Adrenal gland (tissue), 12 donors: ENCODE measurements around the gene HDLBP. TPM values are rescaled to one million over a fixed set of nuclear protein-coding genes. Genes with fewer than 3 reads are reported as not detected.
A peak's percentile ranks its signal among the peaks of the same experiment; 100 is the strongest.

Experiments
- DNase-seq, 7 donors: peaks; one replicate each; pipeline ENCODE4 v3.0.0-alpha.2; 2019 to 2020
- H3K27ac ChIP-seq, 5 donors: fragments of 200-600 bp; sonication (generic) in 4 of 5; 1 replicate in 3 of 5; 2 replicates in 2 of 5; pipeline versions ENCODE4 v1.5.1 to v1.8.0; 2016 to 2020; ENCODE audit warnings: mild to moderate bottlenecking in 1 of 5
- H3K27me3 ChIP-seq: fragments of 200-600 bp; 2 replicates; pipeline ENCODE4 v1.8.0; 2021
- H3K36me3 ChIP-seq, 2 donors: fragments of 200-600 bp; replicated peaks in 1 of 2; 1 replicate in 1 of 2; 2 replicates in 1 of 2; pipeline versions ENCODE4 v1.5.1 to v1.8.0; 2018 to 2022
- H3K4me1 ChIP-seq, 2 donors: fragments of 200-600 bp; replicated peaks in 1 of 2; 1 replicate in 1 of 2; 2 replicates in 1 of 2; pipeline versions ENCODE4 v1.5.1 to v1.8.0; 2018 to 2021
- H3K4me3 ChIP-seq, 4 donors: fragments of 200-600 bp; sonication (generic) in 3 of 4; one replicate each; pipeline ENCODE4 v1.5.1; 2016 to 2018
- H3K9me3 ChIP-seq, 3 donors: fragments of 200-600 bp; sonication (generic) in 1 of 3; replicated peaks in 1 of 3; 1 replicate in 2 of 3; 2 replicates in 1 of 3; pipeline versions ENCODE4 v1.5.1 to v1.8.0; 2016 to 2021
- POLR2A ChIP-seq, 2 donors: fragments of 450-650 bp; IDR thresholded peaks; one replicate each; pipeline ENCODE4 v1.6.1; 2017; ENCODE audit warnings: antibody characterized with exemption in 2 of 2, mild to moderate bottlenecking in 2 of 2, moderate library complexity in 1 of 2
- WGBS, 4 donors: extraction: QIAGEN DNeasy Blood & Tissue Kit in 2 of 4; methylation state at CpG; one replicate each; pipeline versions ENCODE4 v1.1.5 to v1.1.7; 2013 to 2017; 5-methylcytosine and 5-hydroxymethylcytosine counted together
- intact Hi-C, 2 donors: fragments of 100-400 bp; cut with DNase I; formaldehyde crosslinking; loops; one replicate each; pipeline versions ENCODE4 v1.14.1 to v1.15.0; 2022 to 2023
- polyA plus RNA-seq, 3 donors: library from polyadenylated mRNA; stranded (reverse); fragments of 200-250 nt in 2 of 3; fragments of 350-450 nt in 1 of 3; fragmentation: Illumina TruSeq in 1 of 3; extraction: RNeasy Lipid Tissue Mini Kit (QIAGEN cat#74804) in 1 of 3; gene quantifications; one replicate each; pipeline ENCODE4 v1.2.3, GENCODE V29; 2013 to 2014
- total RNA-seq, 9 donors: library from RNA; depleted of rRNA in 4 of 9; stranded (reverse); fragments of >200 nt in 4 of 9; fragments of 120-200 nt in 1 of 9; fragmentation: NEBNext Ultra II Directional in 1 of 9; extraction: Animal tissue kit (Norgen Biotek cat#: 25700) in 1 of 9; gene quantifications; one replicate each; pipeline versions ENCODE4 v1.1.0 to v1.2.4, GENCODE V29; 2013 to 2023
- TF ChIP-seq, protein P1 (sequence below), 6 experiments: fragments of 450-650 bp in 4 of 6; fragments of 200-600 bp in 2 of 6; sonication (generic) in 1 of 6; IDR thresholded peaks; 1 replicate in 5 of 6; 2 replicates in 1 of 6; pipeline versions ENCODE4 v1.5.1 to v1.8.0; 2016 to 2021; ENCODE audit warnings: antibody characterized with exemption in 6 of 6, mild to moderate bottlenecking in 2 of 6, moderate library complexity in 1 of 6
- donor health status: healthy with polysubstance abuse.
- donor health status: Bipolar disorder and iron deficiency.
- donor health status: DM: yes; HTN: yes; CAD: no.
- donor health status: DM: no; HTN: no; CAD: no.
- donor health status: DM: no; HTN: no; CAD: no.
- donor health status: DM: yes; HTN: yes; CAD: no.

HDLBP gene
- total and polyA plus RNA-seq, 12 donors: 295 to 880 (median 454) TPM

DNA sequence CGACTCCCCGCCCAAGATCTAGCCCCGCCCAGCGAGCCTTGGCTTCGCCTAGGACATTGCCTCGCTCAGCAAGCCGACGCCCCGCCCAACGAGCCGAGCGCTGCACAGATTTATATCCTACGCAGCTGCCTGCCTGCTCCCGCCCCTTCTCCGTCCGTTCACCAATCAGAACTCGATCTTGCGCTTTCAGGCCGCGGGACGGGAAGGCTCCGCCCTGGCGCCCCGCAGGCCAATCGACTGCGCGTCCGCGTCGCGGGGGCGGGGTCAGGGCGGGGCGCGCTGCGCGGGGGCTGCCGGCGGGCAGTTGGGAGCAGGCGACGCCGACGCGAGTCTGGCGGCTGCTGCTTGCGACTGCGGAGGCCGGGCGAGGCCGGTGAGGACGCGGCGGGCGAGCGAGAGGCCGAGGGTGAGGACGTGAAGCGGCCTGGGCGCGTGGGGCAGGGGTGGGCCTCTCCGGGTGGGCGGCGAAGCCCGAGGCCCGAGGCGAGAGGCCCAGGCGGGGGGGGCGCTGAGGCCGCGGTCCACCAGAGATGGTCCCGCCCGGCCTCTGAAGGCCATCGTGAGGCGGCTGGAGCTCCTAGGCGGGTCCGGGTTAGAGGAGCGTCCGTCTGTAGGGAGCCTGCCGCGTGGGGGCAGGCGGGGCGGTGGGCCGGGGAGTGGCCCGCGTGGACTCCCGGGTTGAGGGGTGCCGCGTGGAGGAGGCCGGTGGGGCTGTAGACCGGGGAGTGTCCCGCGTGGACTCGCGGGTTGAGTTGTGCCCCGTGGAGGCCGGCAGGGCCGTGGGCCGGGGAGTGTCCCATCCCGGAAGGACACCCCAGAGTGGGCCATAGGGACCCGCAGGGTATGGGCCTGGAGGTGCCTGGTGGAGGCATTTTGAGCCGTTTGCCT, 40.8 kb upstream of the HDLBP start, which contains the start of gene FARP2:
TSS of gene FARP2 (plus strand) at position 303 of the 888 bp plus-strand sequence. CDS start 16,823 bp downstream, outside the sequence.
- peak within 1 kb of the TSS in 4 of 5 donors; percentile 80 to 97 (median 86) for H3K27ac ChIP-seq
- H3K9me3 ChIP-seq: no peaks in the 10 kb centered on the region
- intact Hi-C loops: no loop called here
- peaks cover 0 to 25% of the 10 kb centered on the region in 2 donors for H3K36me3 ChIP-seq
- WGBS, 4 donors: 0 to 2% (median 1%) methylated on average over 11 to 101 of the region's 101 CpGs
- peaks cover 20 to 26% of the 10 kb centered on the region in 2 donors for H3K4me1 ChIP-seq
- H3K27me3 ChIP-seq: no peaks in the 10 kb centered on the region
- peak; percentile 100 for DNase-seq
- TF ChIP-seq POLR2A (IDR thresholded peaks at IDR 0.05): peak; percentile 89 to 90
- TF ChIP-seq, protein P1, sequence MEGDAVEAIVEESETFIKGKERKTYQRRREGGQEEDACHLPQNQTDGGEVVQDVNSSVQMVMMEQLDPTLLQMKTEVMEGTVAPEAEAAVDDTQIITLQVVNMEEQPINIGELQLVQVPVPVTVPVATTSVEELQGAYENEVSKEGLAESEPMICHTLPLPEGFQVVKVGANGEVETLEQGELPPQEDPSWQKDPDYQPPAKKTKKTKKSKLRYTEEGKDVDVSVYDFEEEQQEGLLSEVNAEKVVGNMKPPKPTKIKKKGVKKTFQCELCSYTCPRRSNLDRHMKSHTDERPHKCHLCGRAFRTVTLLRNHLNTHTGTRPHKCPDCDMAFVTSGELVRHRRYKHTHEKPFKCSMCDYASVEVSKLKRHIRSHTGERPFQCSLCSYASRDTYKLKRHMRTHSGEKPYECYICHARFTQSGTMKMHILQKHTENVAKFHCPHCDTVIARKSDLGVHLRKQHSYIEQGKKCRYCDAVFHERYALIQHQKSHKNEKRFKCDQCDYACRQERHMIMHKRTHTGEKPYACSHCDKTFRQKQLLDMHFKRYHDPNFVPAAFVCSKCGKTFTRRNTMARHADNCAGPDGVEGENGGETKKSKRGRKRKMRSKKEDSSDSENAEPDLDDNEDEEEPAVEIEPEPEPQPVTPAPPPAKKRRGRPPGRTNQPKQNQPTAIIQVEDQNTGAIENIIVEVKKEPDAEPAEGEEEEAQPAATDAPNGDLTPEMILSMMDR (IDR thresholded peaks at IDR 0.05): peak in 1 of 6 experiments; percentile 13
- H3K4me3 ChIP-seq: peak within 1 kb of the TSS in 3 of 4 donors; percentile 23 to 63 (median 44)

DNA sequence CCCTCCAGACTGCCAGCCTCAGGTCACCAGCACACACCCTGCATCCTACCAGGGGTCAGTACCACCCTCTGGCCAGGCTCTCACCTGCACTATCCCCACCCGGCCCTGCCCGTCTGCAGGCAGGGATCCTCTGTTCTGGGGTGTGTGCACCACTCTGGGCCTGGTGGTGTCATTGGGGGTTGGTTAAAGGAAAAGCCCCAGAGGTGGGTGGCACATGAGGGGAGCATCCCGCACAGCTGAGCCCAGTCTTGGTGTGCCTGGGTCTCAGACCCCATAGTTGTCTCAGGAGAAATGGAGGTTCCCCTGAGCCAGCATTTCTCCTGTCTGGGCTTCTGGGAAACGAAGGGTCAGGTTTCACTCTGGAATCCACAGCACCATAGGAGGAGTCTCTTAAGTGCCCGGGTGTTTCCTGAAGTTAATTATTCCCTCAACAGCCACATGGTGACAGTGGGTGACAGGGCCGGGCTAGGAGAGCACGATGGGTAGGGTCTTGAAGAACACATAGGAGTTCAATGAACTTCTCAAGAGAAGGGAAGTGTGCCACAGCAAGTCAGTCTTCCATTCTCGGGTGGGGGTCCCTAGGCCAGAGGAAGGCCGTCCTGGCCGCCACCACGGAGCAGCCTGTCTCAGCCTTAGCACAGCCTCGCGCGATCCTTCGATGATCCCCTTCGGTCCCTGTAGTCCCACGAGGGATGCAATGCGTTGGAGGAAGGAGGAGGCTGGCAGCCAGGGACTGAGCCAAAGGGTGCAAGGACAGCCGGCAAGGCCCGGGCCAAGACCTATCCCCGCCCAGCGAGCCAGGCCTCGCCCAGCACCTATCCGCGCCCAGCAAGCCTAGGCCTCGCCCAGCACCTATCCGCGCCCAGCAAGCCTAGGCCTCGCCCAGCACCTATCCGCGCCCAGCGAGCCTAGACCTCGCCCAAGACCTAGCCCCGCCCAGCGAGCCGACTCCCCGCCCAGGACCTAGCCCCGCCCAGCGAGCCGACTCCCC, 39.5 kb upstream of the HDLBP start:
- peak in 1 of 2 donors; percentile 51 for TF ChIP-seq POLR2A (IDR thresholded peaks at IDR 0.05)
- TF ChIP-seq, protein P1 (IDR thresholded peaks at IDR 0.05): no peak
- no peaks in the 10 kb centered on the region for H3K9me3 ChIP-seq
- peak overlapping the region in 3 of 5 donors; percentile 58 to 86 (median 70) for H3K27ac ChIP-seq
- DNase-seq: peak; percentile 93 to 98 (median 97)
- H3K4me1 ChIP-seq: peaks cover 20 to 26% of the 10 kb centered on the region in 2 donors
- intact Hi-C loops: no loop called here
- 20 to 40% (median 32%) methylated on average over 8 to 37 of the region's 40 CpGs for WGBS, 4 donors
- peaks cover 0 to 37% of the 10 kb centered on the region in 2 donors for H3K36me3 ChIP-seq
- H3K4me3 ChIP-seq: no peak overlapping the region
- no peaks in the 10 kb centered on the region for H3K27me3 ChIP-seq

DNA sequence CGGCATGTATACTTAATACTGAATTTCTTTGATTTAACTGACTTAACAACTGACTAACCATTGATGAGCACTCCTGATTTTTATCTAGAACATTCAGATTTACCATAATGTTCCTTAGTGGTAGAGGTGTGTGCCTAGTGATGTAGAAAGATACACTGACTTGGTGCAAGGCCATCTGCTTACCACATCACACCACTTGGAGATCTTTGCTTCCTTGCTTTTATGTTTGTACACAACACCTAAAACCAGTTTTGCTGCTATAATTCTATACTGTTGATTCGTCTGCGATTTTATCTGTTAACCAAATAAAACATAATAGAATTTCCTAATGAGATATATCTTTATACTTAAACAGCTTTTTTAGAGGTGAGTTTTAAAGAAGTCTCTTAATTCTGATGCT, 36.8 kb upstream of the HDLBP start:
- H3K36me3 ChIP-seq: peaks cover 0 to 65% of the 10 kb centered on the region in 2 donors
- intact Hi-C loops: no loop called here
- no peak for DNase-seq
- H3K9me3 ChIP-seq: no peaks in the 10 kb centered on the region
- WGBS, 4 donors: 88 to 93% (median 90%) methylated on average over 3 of the region's 3 CpGs
- no peaks in the 10 kb centered on the region for H3K27me3 ChIP-seq
- no peak overlapping the region for H3K27ac ChIP-seq
- peaks cover 5 to 9% of the 10 kb centered on the region in 2 donors for H3K4me1 ChIP-seq
- TF ChIP-seq, protein P1 (IDR thresholded peaks at IDR 0.05): no peak
- no peak for TF ChIP-seq POLR2A (IDR thresholded peaks at IDR 0.05)
- no peak overlapping the region for H3K4me3 ChIP-seq
